Karpas-422 (cell line): ENCODE results near the gene JMJD8. TPM values are rescaled to one million over a fixed set of nuclear protein-coding genes. Genes with fewer than 3 reads are reported as not detected.

Experiments used
- DNase-seq: peaks from one replicate; pipeline ENCODE4 v3.0.0-alpha.2; 2015
- H2AFZ ChIP-seq: fragments of 200-600 bp; sonication (generic); 2 replicates; pipeline ENCODE4 v1.6.1; 2014; ENCODE audit warnings: antibody characterized with exemption, low read length, mixed read lengths
- H3K27ac ChIP-seq: fragments of 200-600 bp; sonication (generic); 2 replicates; pipeline ENCODE4 v1.5.1; 2014; ENCODE audit warnings: mild to moderate bottlenecking, low read length, moderate library complexity
- H3K27me3 ChIP-seq: fragments of 200-600 bp; sonication (generic); 2 replicates; pipeline ENCODE4 v1.6.1; 2014; ENCODE audit warnings: low read length, mixed read lengths
- H3K36me3 ChIP-seq: fragments of 200-600 bp; sonication (generic); 2 replicates; pipeline ENCODE4 v1.6.1; 2014; ENCODE audit warnings: low read length, mixed read lengths; ENCODE audit not compliant: insufficient read depth
- H3K4me1 ChIP-seq: fragments of 200-600 bp; sonication (generic); 2 replicates; pipeline ENCODE4 v1.6.1; 2014; ENCODE audit warnings: mild to moderate bottlenecking, low read length, mixed read lengths
- H3K4me2 ChIP-seq: fragments of 200-600 bp; sonication (generic); 2 replicates; pipeline ENCODE4 v1.6.1; 2014; ENCODE audit warnings: low read length, low read depth, mild to moderate bottlenecking; ENCODE audit not compliant: poor library complexity, severe bottlenecking
- H3K4me3 ChIP-seq: fragments of 200-600 bp; sonication (generic); 2 replicates; pipeline ENCODE4 v1.5.1; 2014; ENCODE audit warnings: mild to moderate bottlenecking, antibody characterized with exemption, low read length, mixed read lengths
- H3K79me2 ChIP-seq: fragments of 200-600 bp; sonication (generic); 2 replicates; pipeline ENCODE4 v1.6.1; 2014; ENCODE audit warnings: mild to moderate bottlenecking, low read length, mixed read lengths
- H3K9ac ChIP-seq: fragments of 200-600 bp; sonication (generic); 2 replicates; pipeline ENCODE4 v1.6.0; 2014; ENCODE audit warnings: low read length
- H3K9me2 ChIP-seq: fragments of 200-600 bp; sonication (generic), shearing (Covaris generic); replicated peaks from 2 replicates; pipeline ENCODE4 v1.6.0; 2014; ENCODE audit warnings: mild to moderate bottlenecking, low read length, moderate library complexity; ENCODE audit not compliant: insufficient read depth
- H3K9me3 ChIP-seq: fragments of 300-700, 200-600 bp; sonication (generic); 2 replicates; pipeline ENCODE4 v1.6.1; 2014; ENCODE audit warnings: low read length, mixed read lengths
- H4K20me1 ChIP-seq: fragments of 200-600 bp; sonication (generic); 2 replicates; pipeline ENCODE4 v1.6.1; 2014; ENCODE audit warnings: mild to moderate bottlenecking, antibody characterized with exemption, low read length, low read depth; ENCODE audit not compliant: insufficient read depth
- total RNA-seq: library from RNA; depleted of rRNA; stranded (reverse); fragments of >200 nt; shearing (Covaris generic); gene quantifications from 2 replicates; pipeline ENCODE4 v1.2.3, GENCODE V29; 2014; ENCODE audit warnings: low replicate concordance

JMJD8 gene
- total RNA-seq, 1 experiment from 2014 or later = 28.1 TPM

DNA sequence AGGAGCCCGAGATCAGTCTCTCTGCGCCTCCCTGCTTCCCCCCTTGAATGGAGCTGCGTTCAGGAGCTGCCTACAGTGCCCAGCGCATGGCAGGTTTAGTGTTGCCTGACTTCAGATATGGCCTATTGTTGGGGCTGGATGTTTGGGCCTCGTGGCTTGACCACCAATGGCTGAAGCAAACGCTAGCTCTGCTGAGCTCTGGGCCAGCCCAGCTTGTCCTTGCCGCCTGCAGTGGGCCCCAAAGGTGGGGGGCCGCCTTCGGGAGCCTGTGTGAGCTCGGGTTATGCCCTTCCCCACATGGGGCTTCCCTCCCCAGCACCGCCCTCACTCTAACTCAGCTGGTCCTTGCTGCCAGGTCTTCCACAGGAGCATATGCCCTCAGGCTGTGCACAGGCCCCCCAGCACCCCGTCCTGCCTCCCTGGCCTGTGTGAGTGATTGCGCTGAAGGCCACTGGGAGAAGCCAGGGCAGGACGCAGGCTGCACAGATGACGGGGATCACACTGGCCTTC, 46.0 kb downstream of the JMJD8 start:
- no peak overlapping the region for H3K4me3 ChIP-seq
- no peaks in the 10 kb centered on the region for H3K9me2 ChIP-seq
- no peak overlapping the region for H3K4me2 ChIP-seq
- no peak for DNase-seq
- no peaks in the 10 kb centered on the region for H3K9me3 ChIP-seq
- H3K4me1 ChIP-seq = peaks cover 37% of the 10 kb centered on the region
- no peaks in the 10 kb centered on the region for H3K27me3 ChIP-seq
- H3K79me2 ChIP-seq = peaks cover 36% of the 10 kb centered on the region
- H3K9ac ChIP-seq = no peak overlapping the region
- no peak overlapping the region for H2AFZ ChIP-seq
- peaks cover 11% of the 10 kb centered on the region; the same call in 1 of the 2 replicates for H4K20me1 ChIP-seq
- 0 out of 2 replicates have a peak, but pooled peaks cover 4% of the 10 kb centered on the region for H3K36me3 ChIP-seq
- H3K27ac ChIP-seq = no peak overlapping the region

DNA sequence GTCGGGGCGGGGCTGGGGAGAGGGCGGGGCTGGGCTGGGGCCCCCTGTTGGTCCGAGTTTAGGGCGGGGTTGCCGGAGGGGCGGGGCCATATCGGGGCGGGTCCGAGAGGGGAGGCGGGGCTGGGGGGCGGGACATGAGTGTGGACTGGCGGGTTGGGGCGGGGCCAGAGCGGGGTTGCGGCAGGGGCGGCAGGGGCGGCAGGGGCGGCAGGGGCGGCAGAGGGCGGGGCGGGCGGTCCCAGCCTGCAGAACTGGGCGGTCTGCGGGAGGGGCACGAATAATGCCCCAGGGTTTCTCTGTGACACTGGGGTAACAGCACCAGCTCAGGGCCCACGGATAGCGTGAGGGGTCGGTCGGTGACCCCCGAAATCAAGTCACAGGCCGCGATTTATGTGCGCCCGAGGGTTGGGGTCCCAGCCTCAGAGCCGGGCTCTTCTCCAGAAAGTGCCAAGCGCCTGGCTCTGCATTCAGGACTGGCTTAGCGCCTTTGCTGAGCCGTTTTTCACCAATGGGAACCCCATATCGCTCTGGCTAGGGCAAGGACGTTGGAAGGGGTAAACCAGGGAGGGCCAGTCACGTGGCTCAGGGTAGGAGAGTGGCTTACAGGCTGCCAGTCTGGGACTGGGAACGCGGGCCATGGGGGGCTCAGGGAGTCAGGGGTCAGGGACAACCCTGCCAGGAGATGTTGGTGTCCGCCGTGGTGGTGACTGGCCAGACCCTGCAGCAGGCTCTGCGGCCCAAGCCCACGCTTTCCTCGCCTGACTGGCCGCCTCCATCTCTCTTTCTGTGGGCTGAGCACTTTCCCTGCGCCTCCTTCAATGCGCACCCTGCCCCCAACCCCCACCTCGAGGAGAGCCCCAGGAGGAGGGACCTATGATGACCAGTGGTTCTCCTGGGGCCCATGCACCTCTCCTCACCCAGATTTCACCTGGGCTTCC, 46.8 kb downstream of the JMJD8 start:
- DNase-seq = no peak
- H3K27me3 ChIP-seq = no peaks in the 10 kb centered on the region

DNA sequence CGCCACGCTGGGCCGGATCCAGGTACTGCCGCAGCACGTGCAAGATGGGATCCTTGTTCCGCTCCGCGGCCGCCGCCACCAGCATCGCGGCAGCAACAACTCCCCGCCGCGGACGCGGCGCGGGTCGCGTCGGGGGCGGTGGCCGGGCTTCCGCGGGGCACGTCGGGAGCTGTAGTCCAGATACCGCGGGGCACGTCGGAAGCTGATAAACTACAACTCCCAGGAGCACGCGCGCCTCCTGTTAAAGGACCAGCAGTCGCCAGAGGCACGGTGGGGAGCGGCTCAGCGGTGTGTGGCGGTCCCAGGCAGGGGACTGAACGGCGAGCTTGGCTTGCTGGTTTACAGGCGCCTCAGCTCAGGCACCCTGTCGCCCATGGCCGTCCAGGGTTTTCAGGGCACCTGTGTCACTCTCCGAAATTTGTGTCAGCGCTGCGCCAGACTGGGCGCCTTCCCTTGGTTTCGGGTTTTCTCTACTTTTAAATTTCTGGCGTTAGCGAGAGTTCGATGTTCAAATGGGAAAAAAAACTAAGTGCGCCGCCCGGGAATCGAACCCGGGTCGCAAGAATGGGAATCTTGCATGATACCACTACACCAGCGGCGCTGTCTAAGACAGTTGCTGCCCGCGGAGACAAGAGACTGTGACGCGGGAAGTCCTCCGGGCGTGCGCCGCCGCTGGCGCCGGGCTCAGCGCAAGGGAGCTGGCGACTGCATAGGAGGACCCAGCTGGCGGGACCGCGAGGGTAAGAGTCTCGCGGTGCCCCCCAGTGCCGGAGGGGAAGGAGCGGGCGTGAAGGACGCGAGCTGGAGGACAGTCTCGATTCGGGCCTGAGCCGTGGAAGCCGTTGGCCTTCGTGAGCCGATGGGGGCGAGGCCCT, 47.7 kb downstream of the JMJD8 start, which contains the start of gene METTL26:
Gene METTL26 (minus strand): TSS at position 100 of the 875 bp plus-strand sequence. CDS start 15 bp downstream, at position 85.
- H3K9me2 ChIP-seq = no peaks in the 10 kb centered on the region
- no peaks in the 10 kb centered on the region for H3K9me3 ChIP-seq
- H2AFZ ChIP-seq = peak within 1 kb of the TSS; percentile 96
- H3K4me3 ChIP-seq = peak within 1 kb of the TSS; percentile 99
- H4K20me1 ChIP-seq = peaks cover 7% of the 10 kb centered on the region; the same call in 1 of the 2 replicates
- H3K4me1 ChIP-seq = peaks cover 32% of the 10 kb centered on the region
- DNase-seq = peak; percentile 97
- H3K27ac ChIP-seq = peak within 1 kb of the TSS; percentile 74
- H3K27me3 ChIP-seq = no peaks in the 10 kb centered on the region
- H3K79me2 ChIP-seq = peaks cover 23% of the 10 kb centered on the region
- peak within 1 kb of the TSS; percentile 97 for H3K4me2 ChIP-seq
- 0 out of 2 replicates have a peak, but pooled peaks cover 4% of the 10 kb centered on the region for H3K36me3 ChIP-seq
- H3K9ac ChIP-seq = peak within 1 kb of the TSS; percentile 95

More for the DNA sequence above, 46.8 kb downstream of the JMJD8 start:
- Histone ChIP-seq H3K27ac (peak overlapping the region; percentile 74; the same call in 1 of the 2 replicates), H3K4me3 (peak overlapping the region; percentile 99), H3K9ac (peak overlapping the region; percentile 95), H3K9me3 (no peaks in the 10 kb centered on the region), H3K36me3 (0 out of 2 replicates have a peak, but pooled peaks cover 4% of the 10 kb centered on the region), H3K9me2 (no peaks in the 10 kb centered on the region), H3K4me1 (peaks cover 32% of the 10 kb centered on the region), H3K4me2 (peak overlapping the region; percentile 97), H2AFZ (peak overlapping the region; percentile 96; the same call in 1 of the 2 replicates), H3K79me2 (peaks cover 29% of the 10 kb centered on the region), H4K20me1 (peaks cover 7% of the 10 kb centered on the region; the same call in 1 of the 2 replicates)

DNA sequence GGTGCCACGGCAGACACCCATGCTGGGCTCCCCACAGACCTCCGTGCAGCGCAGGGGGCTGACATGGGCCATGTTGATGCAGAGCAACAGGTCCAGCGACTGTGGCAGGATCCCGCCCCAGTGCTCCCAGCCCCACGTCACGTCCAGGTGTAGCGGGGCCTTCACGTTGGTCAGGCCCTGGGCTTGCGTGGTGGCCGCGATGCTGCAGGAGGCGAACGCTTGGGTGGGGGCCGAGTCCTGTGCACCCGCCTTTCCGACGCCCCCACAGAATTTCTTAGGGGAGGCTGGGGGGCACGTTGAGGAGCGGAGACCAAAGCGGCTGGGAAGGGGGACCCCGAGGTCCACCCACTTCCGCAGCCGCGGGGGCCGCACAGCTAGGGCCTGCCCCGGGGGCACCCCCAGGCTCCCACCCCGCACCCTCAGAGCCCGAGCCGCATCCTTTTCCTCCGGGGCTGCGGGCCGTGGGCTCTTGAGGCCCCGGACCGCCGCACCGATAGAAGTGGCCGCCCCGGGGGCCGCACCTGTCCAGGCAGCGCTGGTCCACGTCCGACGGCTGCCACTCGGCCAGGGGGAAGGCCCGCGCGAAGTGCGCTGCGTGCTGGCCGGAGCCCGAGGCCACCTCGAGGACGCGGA, 48.4 kb downstream of the JMJD8 start:
- H2AFZ ChIP-seq = 0 out of 2 replicates have a peak overlapping the region, but pooled peaks have one; percentile 35
- H3K27me3 ChIP-seq = no peaks in the 10 kb centered on the region
- H3K9me3 ChIP-seq = no peaks in the 10 kb centered on the region
- peaks cover 20% of the 10 kb centered on the region for H3K79me2 ChIP-seq
- DNase-seq = peak; percentile 65
- peak overlapping the region; percentile 95 for H3K9ac ChIP-seq
- H3K4me1 ChIP-seq = peaks cover 31% of the 10 kb centered on the region
- 0 out of 2 replicates have a peak, but pooled peaks cover 4% of the 10 kb centered on the region for H3K36me3 ChIP-seq
- no peaks in the 10 kb centered on the region for H3K9me2 ChIP-seq
- H3K27ac ChIP-seq = peak overlapping the region; percentile 44; the same call in 1 of the 2 replicates
- H3K4me2 ChIP-seq = peak overlapping the region; percentile 97
- peak overlapping the region; percentile 99 for H3K4me3 ChIP-seq
- H4K20me1 ChIP-seq = peaks cover 7% of the 10 kb centered on the region; the same call in 1 of the 2 replicates

DNA sequence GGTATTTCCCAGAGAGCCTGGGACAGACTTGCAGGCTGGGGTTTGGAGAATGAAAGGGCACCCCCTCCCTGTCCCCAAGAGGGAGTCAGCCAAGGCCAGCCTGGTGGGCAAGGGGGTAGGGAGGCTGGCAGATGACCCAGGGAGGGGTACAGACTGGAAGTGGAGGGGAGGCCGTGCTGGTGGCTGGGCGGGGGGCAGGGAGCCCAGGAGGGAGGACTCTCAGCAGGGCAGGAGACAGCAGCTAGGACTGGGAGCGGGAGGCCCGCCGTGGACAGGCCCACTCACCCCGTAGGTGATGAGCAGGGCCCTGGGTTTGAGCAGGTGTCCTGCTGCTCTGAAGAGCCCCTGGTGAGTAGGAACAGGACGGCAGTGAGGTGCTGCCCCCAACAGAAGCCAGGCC, 49.1 kb downstream of the JMJD8 start:
- 0 out of 2 replicates have a peak, but pooled peaks cover 4% of the 10 kb centered on the region for H3K36me3 ChIP-seq
- peaks cover 29% of the 10 kb centered on the region for H3K4me1 ChIP-seq
- no peaks in the 10 kb centered on the region for H3K9me3 ChIP-seq
- no peak overlapping the region for H3K27ac ChIP-seq
- H4K20me1 ChIP-seq = peaks cover 7% of the 10 kb centered on the region; the same call in 1 of the 2 replicates
- H2AFZ ChIP-seq = no peak overlapping the region
- peak overlapping the region; percentile 95 for H3K9ac ChIP-seq
- H3K9me2 ChIP-seq = no peaks in the 10 kb centered on the region
- H3K4me2 ChIP-seq = peak overlapping the region; percentile 97
- peak overlapping the region; percentile 99 for H3K4me3 ChIP-seq
- no peaks in the 10 kb centered on the region for H3K27me3 ChIP-seq
- no peak for DNase-seq
- H3K79me2 ChIP-seq = peaks cover 20% of the 10 kb centered on the region

DNA sequence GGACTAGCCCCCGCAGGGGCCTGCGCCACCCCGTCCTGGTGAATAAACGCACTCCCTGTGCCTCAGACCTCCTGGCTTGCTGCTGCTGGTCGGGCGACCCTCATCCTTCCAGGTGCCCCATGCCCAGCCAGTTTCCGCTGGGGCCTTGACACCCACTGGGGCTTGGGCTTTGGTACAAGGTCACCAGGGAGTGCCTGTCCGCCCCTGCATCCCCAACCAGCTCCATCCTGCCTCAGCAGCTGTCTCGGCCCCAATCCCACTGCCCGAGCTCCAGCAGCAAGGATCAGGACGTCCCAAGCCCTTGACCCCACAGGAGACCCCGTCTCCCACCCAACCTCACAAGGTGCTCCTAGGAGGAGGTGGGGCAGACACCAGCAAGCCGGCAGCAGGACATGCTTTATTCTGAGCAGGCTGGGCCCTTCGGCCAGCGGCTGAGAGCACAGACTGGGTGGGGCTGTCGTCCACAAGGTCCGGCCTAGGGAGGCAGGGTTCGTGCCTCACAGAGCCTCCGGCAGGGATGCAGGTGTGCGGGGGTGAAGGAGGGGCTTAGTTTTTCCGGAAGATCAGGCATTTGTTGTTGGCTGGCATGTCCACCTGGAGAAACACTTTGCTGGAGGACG, 50.0 kb downstream of the JMJD8 start:
- Histone ChIP-seq H4K20me1 (peaks cover 7% of the 10 kb centered on the region; the same call in 1 of the 2 replicates), H3K79me2 (peaks cover 20% of the 10 kb centered on the region), H2AFZ (no peak overlapping the region), H3K27ac (no peak overlapping the region), H3K9me2 (no peaks in the 10 kb centered on the region), H3K27me3 (no peaks in the 10 kb centered on the region), H3K9ac (peak overlapping the region; percentile 95; the same call in 1 of the 2 replicates), H3K4me3 (no peak overlapping the region; the same call in 1 of the 2 replicates), H3K4me1 (peaks cover 29% of the 10 kb centered on the region), H3K36me3 (0 out of 2 replicates have a peak, but pooled peaks cover 4% of the 10 kb centered on the region), H3K9me3 (no peaks in the 10 kb centered on the region), H3K4me2 (peak overlapping the region; percentile 97)
- no peak for DNase-seq
